GM21576 (cell line): ENCODE results near the gene SPRY4.
"Not testable (repeated sequence)": the region's sequence is repeated elsewhere in the genome, so short reads cannot be mapped to it uniquely, and the experiment has no call there.

Experiments
- ATAC-seq: cut with Tn5 transposase; IDR thresholded peaks from one replicate; pipeline ENCODE4 v1.9.1; 2021; ENCODE audit warnings: mild to moderate bottlenecking, moderate library complexity; ENCODE audit not compliant: unreplicated experiment

SPRY4 gene

GRCh38 chr5:142316051-142316450 lies 8.8 kb downstream of the SPRY4 start:
- ATAC-seq: no peak

- ATAC-seq: no peak
These were observed 9.5 kb downstream of the SPRY4 start for GRCh38 chr5:142315096-142315900.

GRCh38 chr5:142314606-142315005 lies 10.2 kb downstream of the SPRY4 start:
- ATAC-seq: no peak

- ATAC-seq: no peak
These were observed 10.7 kb downstream of the SPRY4 start for GRCh38 chr5:142314109-142314508.

GRCh38 chr5:142313682-142314081 lies 11.1 kb downstream of the SPRY4 start:
- no peak for ATAC-seq

GRCh38 chr5:142313275-142313674 lies 11.5 kb downstream of the SPRY4 start:
- no peak for ATAC-seq

- no peak for ATAC-seq
These were observed 12.4 kb downstream of the SPRY4 start for GRCh38 chr5:142312399-142312798.

GRCh38 chr5:142311725-142312124 lies 13.1 kb downstream of the SPRY4 start:
- ATAC-seq: no peak

GRCh38 chr5:142310803-142311202 lies 14.0 kb downstream of the SPRY4 start:
- no peak for ATAC-seq

GRCh38 chr5:142309747-142310318 lies 15.0 kb downstream of the SPRY4 start:
- ATAC-seq: no peak

GRCh38 chr5:142308358-142308757 lies 16.5 kb downstream of the SPRY4 start:
- no peak for ATAC-seq

- no peak for ATAC-seq
These were observed 17.5 kb downstream of the SPRY4 start for GRCh38 chr5:142307146-142307890.

GRCh38 chr5:142306077-142306502 lies 18.7 kb downstream of the SPRY4 start:
- no peak for ATAC-seq

GRCh38 chr5:142305211-142305610 lies 19.6 kb downstream of the SPRY4 start:
- ATAC-seq: no peak

- no peak for ATAC-seq
These were observed 20.7 kb downstream of the SPRY4 start for GRCh38 chr5:142304013-142304701.

- ATAC-seq: no peak
These were observed 21.3 kb downstream of the SPRY4 start for GRCh38 chr5:142303565-142303964.

GRCh38 chr5:142301540-142301939 lies 23.3 kb downstream of the SPRY4 start:
- no peak for ATAC-seq

- ATAC-seq: no peak
These were observed 24.1 kb downstream of the SPRY4 start for GRCh38 chr5:142300677-142301076.

GRCh38 chr5:142298789-142299188 lies 26.0 kb downstream of the SPRY4 start:
- ATAC-seq: no peak

- ATAC-seq: not testable (repeated sequence)
These were observed 27.0 kb downstream of the SPRY4 start for GRCh38 chr5:142297786-142298185.

- ATAC-seq: no peak
These were observed 27.9 kb downstream of the SPRY4 start for GRCh38 chr5:142296914-142297417.
